ENCODE results near the gene ANO4. TPM values are rescaled to one million over a fixed set of nuclear protein-coding genes. Genes with fewer than 3 reads are reported as not detected.

ANO4 gene
- total RNA-seq, 1 experiment from 2014 or later: 5.7 TPM

DNA sequence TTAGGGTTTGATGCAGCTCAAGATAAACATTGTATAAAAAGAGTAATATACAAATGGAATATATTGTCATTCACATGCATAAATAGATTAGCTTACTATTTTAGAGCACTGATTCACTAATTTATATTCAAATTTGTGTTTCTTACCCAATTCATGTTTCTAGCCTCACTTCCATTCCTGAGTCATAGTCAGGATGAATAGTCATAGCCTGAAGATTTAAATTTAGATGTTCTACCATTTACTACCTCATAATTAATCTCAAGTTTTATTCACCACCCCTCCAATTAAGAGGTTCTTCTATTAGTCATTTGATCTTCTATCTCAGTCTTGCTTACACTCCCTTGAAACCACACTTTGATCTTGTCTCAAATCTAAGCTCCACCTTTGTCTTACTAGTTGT lies 38.7 kb downstream of the ANO4 start:
- Histone ChIP-seq H2BK20ac (ENCODE audit: low read depth, low read length, poor library complexity, severe bottlenecking) (no peak overlapping the region), H3K23ac (ENCODE audit: insufficient read length, low read depth, low read length) (no peak overlapping the region), H3K79me2 (ENCODE audit: insufficient read depth, low read length) (no peaks in the 10 kb centered on the region), H2BK12ac (ENCODE audit: insufficient read length, low read depth, low read length) (no peak overlapping the region), H3K79me1 (ENCODE audit: insufficient read depth, low read depth, low read length, poor library complexity, severe bottlenecking) (no peaks in the 10 kb centered on the region), H4K91ac (ENCODE audit: insufficient read length, low read depth, low read length) (no peak overlapping the region), H3K9me3 (ENCODE audit: control insufficient read depth, low read depth, low read length) (no peaks in the 10 kb centered on the region), H3K56ac (ENCODE audit: insufficient read length, low read depth, low read length) (no peak overlapping the region), H3K27me3 (ENCODE audit: insufficient read depth, low read length) (no peaks in the 10 kb centered on the region), H3K9ac (ENCODE audit: extremely low read depth, insufficient read length, low read length) (no peak overlapping the region), H3K27ac (ENCODE audit: insufficient read length, low read depth, low read length) (no peak overlapping the region), H2BK15ac (ENCODE audit: low read depth, low read length) (no peak overlapping the region), H4K5ac (ENCODE audit: insufficient read length, low read depth, low read length) (no peak overlapping the region), H3K23me2 (ENCODE audit: insufficient read length, low read depth, low read length, poor library complexity, severe bottlenecking) (no peaks in the 10 kb centered on the region), H2AFZ (ENCODE audit: low read length) (no peak overlapping the region), H3K4ac (ENCODE audit: low read depth, low read length) (no peak overlapping the region), H4K8ac (replicated peaks; ENCODE audit: insufficient read length, low read depth, low read length) (no peak overlapping the region), H2AK5ac (ENCODE audit: insufficient read length, low read length) (no peak overlapping the region), H3K4me1 (ENCODE audit: insufficient read depth, low read length) (no peaks in the 10 kb centered on the region), H4K20me1 (ENCODE audit: control insufficient read depth, insufficient read depth, insufficient read length) (no peaks in the 10 kb centered on the region), H3K18ac (ENCODE audit: insufficient read length, low read depth, low read length) (no peak overlapping the region), H3K4me2 (ENCODE audit: insufficient read depth, insufficient read length, low read length) (no peak overlapping the region), H3T11ph (ENCODE audit: low read length) (no peak overlapping the region), H3K14ac (ENCODE audit: insufficient read depth, low read length) (no peak overlapping the region), H2BK120ac (ENCODE audit: low read depth, low read length, poor library complexity, severe bottlenecking) (no peak overlapping the region), H2BK5ac (ENCODE audit: insufficient read length, low read length) (no peak overlapping the region)
- Mint-ChIP-seq H3K4me3 (no peak overlapping the region), H3K9me3 (no peaks in the 10 kb centered on the region), H3K4me1 (peaks cover 3 to 9% of the 10 kb centered on the region in 2 experiments; a peak in 3 of 4 replicates), H3K27me3 (ENCODE audit: low read depth) (no peaks in the 10 kb centered on the region), H3K36me3 (ENCODE audit: insufficient read depth in 1 of 3, low read depth in 3 of 3) (no peaks in the 10 kb centered on the region), H3K27ac (no peak overlapping the region)
- TF ChIP-seq, protein P1, sequence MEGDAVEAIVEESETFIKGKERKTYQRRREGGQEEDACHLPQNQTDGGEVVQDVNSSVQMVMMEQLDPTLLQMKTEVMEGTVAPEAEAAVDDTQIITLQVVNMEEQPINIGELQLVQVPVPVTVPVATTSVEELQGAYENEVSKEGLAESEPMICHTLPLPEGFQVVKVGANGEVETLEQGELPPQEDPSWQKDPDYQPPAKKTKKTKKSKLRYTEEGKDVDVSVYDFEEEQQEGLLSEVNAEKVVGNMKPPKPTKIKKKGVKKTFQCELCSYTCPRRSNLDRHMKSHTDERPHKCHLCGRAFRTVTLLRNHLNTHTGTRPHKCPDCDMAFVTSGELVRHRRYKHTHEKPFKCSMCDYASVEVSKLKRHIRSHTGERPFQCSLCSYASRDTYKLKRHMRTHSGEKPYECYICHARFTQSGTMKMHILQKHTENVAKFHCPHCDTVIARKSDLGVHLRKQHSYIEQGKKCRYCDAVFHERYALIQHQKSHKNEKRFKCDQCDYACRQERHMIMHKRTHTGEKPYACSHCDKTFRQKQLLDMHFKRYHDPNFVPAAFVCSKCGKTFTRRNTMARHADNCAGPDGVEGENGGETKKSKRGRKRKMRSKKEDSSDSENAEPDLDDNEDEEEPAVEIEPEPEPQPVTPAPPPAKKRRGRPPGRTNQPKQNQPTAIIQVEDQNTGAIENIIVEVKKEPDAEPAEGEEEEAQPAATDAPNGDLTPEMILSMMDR (conservative IDR thresholded peaks at IDR 0.05): no peak
- DNase-seq: no peak
